ENCODE measurements around the gene PCMT1. TPM values are rescaled to one million over a fixed set of nuclear protein-coding genes. Genes with fewer than 3 reads are reported as not detected.
A peak's percentile ranks its signal among the peaks of the same experiment; 100 is the strongest.

PCMT1 gene
- total and polyA plus RNA-seq, 9 of the 15 experiments (the other 6 are each of a cell fraction or from before 2014, with no cell fraction given), result 217 to 541 (median 327) TPM

DNA sequence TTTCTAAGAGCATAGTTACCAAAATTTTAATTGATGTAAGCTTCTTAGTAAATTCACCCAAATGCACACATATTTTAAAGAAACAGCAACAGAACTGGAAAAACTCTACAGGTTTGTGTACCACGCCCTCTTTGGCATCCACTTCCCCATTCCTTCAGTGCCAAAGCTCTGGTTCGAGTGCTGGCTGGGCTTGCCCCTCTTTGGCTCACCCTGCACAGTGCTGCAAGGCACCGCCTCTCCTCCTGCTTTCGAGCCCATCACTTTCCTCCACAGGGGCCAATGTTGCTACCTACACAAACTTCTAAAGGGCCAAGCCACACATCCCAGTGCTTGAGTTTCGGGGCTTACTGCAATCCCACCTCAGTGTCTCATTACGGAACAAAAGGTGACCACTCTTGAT is 105.0 kb downstream of the PCMT1 start:
- H3K9ac ChIP-seq (ENCODE audit: insufficient read depth in 1 of 2, low read depth in 2 of 2, low read length in 2 of 2), result 0 out of 4 replicates have a peak overlapping the region, but pooled peaks of 1 of the 2 experiments have one; percentile 54
- no peak overlapping the region for H3K4me2 ChIP-seq (ENCODE audit: insufficient read depth, low read length)
- H3K9me1 ChIP-seq (ENCODE audit: control insufficient read depth, insufficient read depth, low read length), result no peaks in the 10 kb centered on the region
- intact Hi-C loops (cut with micrococcal nuclease) (no loop called here), in situ Hi-C loops (cut with MboI) (no loop called here)
- ChIA-PET CTCF (ENCODE audit: low intra/inter-chr PET ratio) (no interaction called here), POLR2A (interaction anchor here (0.6 to 1.3 kb wide), 2 partner anchors 9 to 58 kb away, joined by 4 read pairs; no protein-coding TSS in a partner anchor)
- no peak overlapping the region for H2AFZ ChIP-seq (ENCODE audit: low read depth, low read length)
- no peaks in the 10 kb centered on the region for H3K36me3 ChIP-seq (ENCODE audit: control insufficient read depth, insufficient read depth, low read length)
- peaks cover 0 to 4% of the 10 kb centered on the region in 2 experiments; a peak in 2 of 5 replicates for H3K4me1 ChIP-seq (replicated peaks in 1 of 2; ENCODE audit: control insufficient read depth in 2 of 2, insufficient read depth in 2 of 2, low read length in 2 of 2)
- BruUV-seq (replicated peaks), result no TSS peak
- H3K4me3 ChIP-seq, result no peak overlapping the region
- WGBS (ENCODE audit: insufficient coverage, low coverage, missing lambda C conversion rate), result 22% methylated on average over 6 of the region's 6 CpGs
- TF ChIP-seq GABPB1 (CRISPR knock-in tag; IDR thresholded peaks at IDR 0.05), result no peak
- TF ChIP-seq SPI1 (IDR thresholded peaks at IDR 0.05; ENCODE audit: borderline replicate concordance, low read depth, low read length), result peak; percentile 89
- H3K9me3 ChIP-seq (replicated peaks; ENCODE audit: control insufficient read depth, insufficient read depth, low read depth, low read length), result no peaks in the 10 kb centered on the region
- no peaks in the 10 kb centered on the region for H3K79me2 ChIP-seq (ENCODE audit: control insufficient read depth, insufficient read depth, low read length)
- H3K27me3 ChIP-seq (ENCODE audit: control insufficient read depth in 2 of 2, insufficient read depth in 2 of 2, low read length in 2 of 2), result peaks cover 10 to 13% of the 10 kb centered on the region in 2 experiments; a peak in 3 of 5 replicates
- H3K27ac ChIP-seq (ENCODE audit: extremely low read depth, low read depth, low read length), result no peak overlapping the region
- ATAC-seq, result peak; percentile 36; the same call in 1 of the 3 replicates
- no peak for DNase-seq (ENCODE audit: extremely low read depth in 1 of 4, low spot score in 3 of 4)
- no peaks in the 10 kb centered on the region for H4K20me1 ChIP-seq (replicated peaks; ENCODE audit: control insufficient read depth, insufficient read depth, low read length)
- FAIRE-seq, result no peak

DNA sequence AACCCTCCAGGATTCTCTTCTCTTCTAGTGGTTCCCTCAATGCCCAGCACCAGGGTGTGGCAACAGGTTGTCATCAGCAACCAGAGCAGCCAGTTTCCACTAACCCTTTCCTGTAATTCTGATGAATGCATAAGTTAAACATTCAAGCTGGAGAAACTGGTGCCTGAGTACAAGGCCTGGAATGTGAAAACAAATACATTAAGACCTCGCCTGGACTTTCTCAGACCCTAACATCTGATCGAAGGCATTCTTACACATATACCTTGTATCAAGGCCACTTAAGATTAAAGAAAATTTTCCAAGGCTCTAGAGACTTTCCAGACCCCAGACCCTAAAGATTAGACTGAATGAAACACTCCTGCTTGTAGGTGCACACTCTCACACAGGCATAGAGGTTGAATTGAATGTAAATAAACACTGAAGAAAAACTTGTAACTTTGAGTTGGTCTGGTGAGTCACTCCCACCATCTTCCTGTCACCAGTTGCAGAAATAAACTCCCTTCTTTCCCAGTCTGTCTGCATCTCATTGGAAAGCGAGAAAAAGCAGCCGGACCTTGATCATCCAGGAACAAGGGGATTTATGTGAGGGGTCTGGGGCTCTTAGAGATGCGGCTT is 105.6 kb downstream of the PCMT1 start:
- Histone ChIP-seq H3K4me1 (replicated peaks in 1 of 2; ENCODE audit: control insufficient read depth in 2 of 2, insufficient read depth in 2 of 2, low read length in 2 of 2) (peaks cover 0 to 4% of the 10 kb centered on the region in 2 experiments; a peak in 2 of 5 replicates), H3K36me3 (ENCODE audit: control insufficient read depth, insufficient read depth, low read length) (no peaks in the 10 kb centered on the region), H3K9ac (ENCODE audit: insufficient read depth in 1 of 2, low read depth in 2 of 2, low read length in 2 of 2) (no peak overlapping the region), H3K4me3 (no peak overlapping the region), H3K4me2 (ENCODE audit: insufficient read depth, low read length) (no peak overlapping the region), H3K79me2 (ENCODE audit: control insufficient read depth, insufficient read depth, low read length) (no peaks in the 10 kb centered on the region), H3K9me3 (replicated peaks; ENCODE audit: control insufficient read depth, insufficient read depth, low read depth, low read length) (no peaks in the 10 kb centered on the region), H4K20me1 (replicated peaks; ENCODE audit: control insufficient read depth, insufficient read depth, low read length) (no peaks in the 10 kb centered on the region), H3K27me3 (ENCODE audit: control insufficient read depth in 2 of 2, insufficient read depth in 2 of 2, low read length in 2 of 2) (peaks cover 10 to 13% of the 10 kb centered on the region in 2 experiments; a peak in 3 of 5 replicates), H3K9me1 (ENCODE audit: control insufficient read depth, insufficient read depth, low read length) (no peaks in the 10 kb centered on the region), H2AFZ (ENCODE audit: low read depth, low read length) (no peak overlapping the region), H3K27ac (ENCODE audit: extremely low read depth, low read depth, low read length) (no peak overlapping the region)
- DNase-seq (ENCODE audit: extremely low read depth in 1 of 4, low spot score in 3 of 4) (no peak), FAIRE-seq (no peak), ATAC-seq (no peak)
- 37% methylated on average over 5 of the region's 5 CpGs for WGBS (ENCODE audit: insufficient coverage, low coverage, missing lambda C conversion rate)
- CTCF ChIA-PET (ENCODE audit: low intra/inter-chr PET ratio), result no interaction called here
- POLR2A ChIA-PET, result interaction anchor here (1.3 kb wide), 1 partner anchor 9 kb away, joined by 4 read pairs; no protein-coding TSS in a partner anchor
- intact Hi-C loops (cut with micrococcal nuclease), result no loop called here
- no TSS peak for BruUV-seq (replicated peaks)
- in situ Hi-C loops (cut with MboI), result no loop called here
- TF ChIP-seq, protein P1, sequence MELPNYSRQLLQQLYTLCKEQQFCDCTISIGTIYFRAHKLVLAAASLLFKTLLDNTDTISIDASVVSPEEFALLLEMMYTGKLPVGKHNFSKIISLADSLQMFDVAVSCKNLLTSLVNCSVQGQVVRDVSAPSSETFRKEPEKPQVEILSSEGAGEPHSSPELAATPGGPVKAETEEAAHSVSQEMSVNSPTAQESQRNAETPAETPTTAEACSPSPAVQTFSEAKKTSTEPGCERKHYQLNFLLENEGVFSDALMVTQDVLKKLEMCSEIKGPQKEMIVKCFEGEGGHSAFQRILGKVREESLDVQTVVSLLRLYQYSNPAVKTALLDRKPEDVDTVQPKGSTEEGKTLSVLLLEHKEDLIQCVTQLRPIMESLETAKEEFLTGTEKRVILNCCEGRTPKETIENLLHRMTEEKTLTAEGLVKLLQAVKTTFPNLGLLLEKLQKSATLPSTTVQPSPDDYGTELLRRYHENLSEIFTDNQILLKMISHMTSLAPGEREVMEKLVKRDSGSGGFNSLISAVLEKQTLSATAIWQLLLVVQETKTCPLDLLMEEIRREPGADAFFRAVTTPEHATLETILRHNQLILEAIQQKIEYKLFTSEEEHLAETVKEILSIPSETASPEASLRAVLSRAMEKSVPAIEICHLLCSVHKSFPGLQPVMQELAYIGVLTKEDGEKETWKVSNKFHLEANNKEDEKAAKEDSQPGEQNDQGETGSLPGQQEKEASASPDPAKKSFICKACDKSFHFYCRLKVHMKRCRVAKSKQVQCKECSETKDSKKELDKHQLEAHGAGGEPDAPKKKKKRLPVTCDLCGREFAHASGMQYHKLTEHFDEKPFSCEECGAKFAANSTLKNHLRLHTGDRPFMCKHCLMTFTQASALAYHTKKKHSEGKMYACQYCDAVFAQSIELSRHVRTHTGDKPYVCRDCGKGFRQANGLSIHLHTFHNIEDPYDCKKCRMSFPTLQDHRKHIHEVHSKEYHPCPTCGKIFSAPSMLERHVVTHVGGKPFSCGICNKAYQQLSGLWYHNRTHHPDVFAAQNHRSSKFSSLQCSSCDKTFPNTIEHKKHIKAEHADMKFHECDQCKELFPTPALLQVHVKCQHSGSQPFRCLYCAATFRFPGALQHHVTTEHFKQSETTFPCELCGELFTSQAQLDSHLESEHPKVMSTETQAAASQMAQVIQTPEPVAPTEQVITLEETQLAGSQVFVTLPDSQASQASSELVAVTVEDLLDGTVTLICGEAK (IDR thresholded peaks at IDR 0.05), result no peak
- TF ChIP-seq, protein P1 (CRISPR knock-in tag; IDR thresholded peaks at IDR 0.05), result no peak
- TF ChIP-seq JUND (IDR thresholded peaks at IDR 0.05; ENCODE audit: borderline replicate concordance, low read depth, low read length) (peak; percentile 46; the same call in 1 of the 2 replicates), JUND (tag; IDR thresholded peaks at IDR 0.05; ENCODE audit: borderline replicate concordance, low read depth, low read length) (0 out of 3 replicates have a peak, but pooled peaks have one; percentile 15)
